Spleen (tissue), 3 donors: ENCODE data around the gene ETNK1.

Experiments
- POLR2A ChIP-seq, 3 donors: fragments of 450-650 bp; IDR thresholded peaks; one replicate each; pipeline ENCODE4 v1.5.1; 2017; ENCODE audit warnings: antibody characterized with exemption in 3 of 3, mild to moderate bottlenecking in 1 of 3
- POLR2AphosphoS5 ChIP-seq, 3 donors: sonication (generic); formaldehyde crosslinking; IDR thresholded peaks; one replicate each; pipeline ENCODE4 v1.5.1; 2017; ENCODE audit warnings: antibody characterized with exemption in 3 of 3

DNA sequence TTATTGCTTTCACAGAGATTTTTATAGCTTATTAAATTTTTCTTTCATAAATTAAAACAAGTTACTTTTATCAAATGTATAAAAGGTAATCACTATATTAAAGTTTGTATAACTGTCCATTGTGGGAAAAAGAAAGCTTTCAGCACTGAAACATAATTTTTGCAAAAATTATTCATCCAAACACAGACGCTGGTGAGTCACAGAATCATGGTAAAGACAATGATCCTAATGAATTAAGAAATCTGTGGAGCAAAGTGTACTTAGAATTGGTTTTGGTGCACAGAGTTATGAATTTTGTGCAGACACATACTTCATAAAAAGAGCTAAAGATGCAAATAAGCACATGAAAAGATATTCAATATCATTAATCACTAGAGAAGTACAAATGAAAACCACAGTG lies 48.9 kb upstream of the ETNK1 start:
- TF ChIP-seq POLR2AphosphoS5 (IDR thresholded peaks at IDR 0.05) (no peak), POLR2A (IDR thresholded peaks at IDR 0.05) (no peak)
